ENCODE data around the gene OR10T2. TPM values are rescaled to one million over a fixed set of nuclear protein-coding genes. Genes with fewer than 3 reads are reported as not detected.
"Not testable (repeated sequence)": the region's sequence is repeated elsewhere in the genome, so short reads cannot be mapped to it uniquely, and the experiment has no call there.

Gene OR10T2
- total RNA-seq = not detected
- not detected for polyA plus RNA-seq (ENCODE audit: insufficient read length in 2 of 2)
- long read RNA-seq, donor 1 = 0 reads
- long read RNA-seq, donor 2 = 0 reads
- long read RNA-seq, donor 3 = 0 reads
- long read RNA-seq, donor 4 = 0 reads

- H3K4me1 ChIP-seq (ENCODE audit: control insufficient read depth, insufficient read depth, low read length) = no peaks in the 10 kb centered on the region
- 88% methylated on average over 2 of the region's 5 CpGs for WGBS (ENCODE audit: insufficient coverage)
- H3K4me3 ChIP-seq (ENCODE audit: low read depth, low read length) = no peak within 1 kb of the TSS
- H3K9me3 ChIP-seq (ENCODE audit: control insufficient read depth, insufficient read depth, low read length) = no peaks in the 10 kb centered on the region
- DNase-seq (ENCODE audit: low read depth in 4 of 6, low spot score in 6 of 6) = no peak
- no peak within 1 kb of the TSS for H3K27ac ChIP-seq (ENCODE audit: low read depth, low read length)
- H3K27me3 ChIP-seq (ENCODE audit: control insufficient read depth, insufficient read depth, low read length) = no peaks in the 10 kb centered on the region
- H3K36me3 ChIP-seq (ENCODE audit: control insufficient read depth, insufficient read depth, low read length) = no peaks in the 10 kb centered on the region
Observed at GRCh38 chr1:158398818-158399514, at the start of gene OR10T2. Gene OR10T2, minus strand, starts transcription at chr1:158399466. Its CDS starts 0 bp downstream, at chr1:158399466.

- WGBS (ENCODE audit: insufficient coverage) = 77% methylated on average over 2 of the region's 4 CpGs
- H3K4me1 ChIP-seq (ENCODE audit: control insufficient read depth, insufficient read depth, low read length) = no peaks in the 10 kb centered on the region
- H3K27ac ChIP-seq (ENCODE audit: low read depth, low read length) = no peak overlapping the region
- no peaks in the 10 kb centered on the region for H3K36me3 ChIP-seq (ENCODE audit: control insufficient read depth, insufficient read depth, low read length)
- no peak for DNase-seq (ENCODE audit: low read depth in 4 of 6, low spot score in 6 of 6)
- no peaks in the 10 kb centered on the region for H3K9me3 ChIP-seq (ENCODE audit: control insufficient read depth, insufficient read depth, low read length)
- H3K27me3 ChIP-seq (ENCODE audit: control insufficient read depth, insufficient read depth, low read length) = no peaks in the 10 kb centered on the region
- no peak overlapping the region for H3K4me3 ChIP-seq (ENCODE audit: low read depth, low read length)
Observed at GRCh38 chr1:158445376-158445775, 46.1 kb upstream of the OR10T2 start.

GRCh38 chr1:158434741-158435140 lies 35.5 kb upstream of the OR10T2 start:
- Histone ChIP-seq H3K4me3 (ENCODE audit: low read depth, low read length) (no peak overlapping the region), H3K9me3 (ENCODE audit: control insufficient read depth, insufficient read depth, low read length) (no peaks in the 10 kb centered on the region), H3K27ac (ENCODE audit: low read depth, low read length) (no peak overlapping the region), H3K36me3 (ENCODE audit: control insufficient read depth, insufficient read depth, low read length) (no peaks in the 10 kb centered on the region), H3K4me1 (ENCODE audit: control insufficient read depth, insufficient read depth, low read length) (no peaks in the 10 kb centered on the region), H3K27me3 (ENCODE audit: control insufficient read depth, insufficient read depth, low read length) (no peaks in the 10 kb centered on the region)
- WGBS (ENCODE audit: insufficient coverage) = 59% methylated on average over 3 of the region's 3 CpGs
- DNase-seq (ENCODE audit: low read depth in 4 of 6, low spot score in 6 of 6) = no peak

- not testable (repeated sequence) for H3K27ac ChIP-seq (ENCODE audit: low read depth, low read length); DNase-seq (ENCODE audit: low read depth in 4 of 6, low spot score in 6 of 6); H3K27me3 ChIP-seq (ENCODE audit: control insufficient read depth, insufficient read depth, low read length); H3K4me1 ChIP-seq (ENCODE audit: control insufficient read depth, insufficient read depth, low read length); H3K9me3 ChIP-seq (ENCODE audit: control insufficient read depth, insufficient read depth, low read length); H3K4me3 ChIP-seq (ENCODE audit: low read depth, low read length); H3K36me3 ChIP-seq (ENCODE audit: control insufficient read depth, insufficient read depth, low read length)
- WGBS (ENCODE audit: insufficient coverage) = 74% methylated on average over 3 of the region's 3 CpGs
Observed at GRCh38 chr1:158430163-158430562, 30.9 kb upstream of the OR10T2 start.

- no peaks in the 10 kb centered on the region for H3K4me1 ChIP-seq (ENCODE audit: control insufficient read depth, insufficient read depth, low read length)
- H3K27me3 ChIP-seq (ENCODE audit: control insufficient read depth, insufficient read depth, low read length) = no peaks in the 10 kb centered on the region
- no CpG with 5 or more reads among the region's 1 CpG for WGBS (ENCODE audit: insufficient coverage)
- H3K9me3 ChIP-seq (ENCODE audit: control insufficient read depth, insufficient read depth, low read length) = peaks cover 3% of the 10 kb centered on the region
- H3K36me3 ChIP-seq (ENCODE audit: control insufficient read depth, insufficient read depth, low read length) = no peaks in the 10 kb centered on the region
- H3K27ac ChIP-seq (ENCODE audit: low read depth, low read length) = no peak within 1 kb of the TSS
- H3K4me3 ChIP-seq (ENCODE audit: low read depth, low read length) = no peak within 1 kb of the TSS
- no peak for DNase-seq (ENCODE audit: low read depth in 4 of 6, low spot score in 6 of 6)
Observed at GRCh38 chr1:158426137-158426536, 26.9 kb upstream of the OR10T2 start, which contains the start of gene OR10K2. Gene OR10K2, minus strand, starts transcription at chr1:158426237. Its CDS starts 5,371 bp downstream, at chr1:158420866.

GRCh38 chr1:158425027-158425426 lies 25.8 kb upstream of the OR10T2 start:
- Histone ChIP-seq H3K4me1 (ENCODE audit: control insufficient read depth, insufficient read depth, low read length) (no peaks in the 10 kb centered on the region), H3K4me3 (ENCODE audit: low read depth, low read length) (no peak overlapping the region), H3K27ac (ENCODE audit: low read depth, low read length) (no peak overlapping the region), H3K27me3 (ENCODE audit: control insufficient read depth, insufficient read depth, low read length) (no peaks in the 10 kb centered on the region), H3K36me3 (ENCODE audit: control insufficient read depth, insufficient read depth, low read length) (no peaks in the 10 kb centered on the region), H3K9me3 (ENCODE audit: control insufficient read depth, insufficient read depth, low read length) (peaks cover 3% of the 10 kb centered on the region)
- no peak for DNase-seq (ENCODE audit: low read depth in 4 of 6, low spot score in 6 of 6)

- DNase-seq (ENCODE audit: low read depth in 4 of 6, low spot score in 6 of 6) = no peak
- no peak overlapping the region for H3K27ac ChIP-seq (ENCODE audit: low read depth, low read length)
- peaks cover 2% of the 10 kb centered on the region for H3K9me3 ChIP-seq (ENCODE audit: control insufficient read depth, insufficient read depth, low read length)
- no peaks in the 10 kb centered on the region for H3K36me3 ChIP-seq (ENCODE audit: control insufficient read depth, insufficient read depth, low read length)
- H3K27me3 ChIP-seq (ENCODE audit: control insufficient read depth, insufficient read depth, low read length) = no peaks in the 10 kb centered on the region
- H3K4me3 ChIP-seq (ENCODE audit: low read depth, low read length) = no peak overlapping the region
- H3K4me1 ChIP-seq (ENCODE audit: control insufficient read depth, insufficient read depth, low read length) = no peaks in the 10 kb centered on the region
Observed at GRCh38 chr1:158422212-158422611, 22.9 kb upstream of the OR10T2 start.

- H3K27ac ChIP-seq (ENCODE audit: low read depth, low read length) = no peak overlapping the region
- no peaks in the 10 kb centered on the region for H3K27me3 ChIP-seq (ENCODE audit: control insufficient read depth, insufficient read depth, low read length)
- no peak for DNase-seq (ENCODE audit: low read depth in 4 of 6, low spot score in 6 of 6)
- H3K36me3 ChIP-seq (ENCODE audit: control insufficient read depth, insufficient read depth, low read length) = no peaks in the 10 kb centered on the region
- H3K4me3 ChIP-seq (ENCODE audit: low read depth, low read length) = no peak overlapping the region
- H3K9me3 ChIP-seq (ENCODE audit: control insufficient read depth, insufficient read depth, low read length) = no peaks in the 10 kb centered on the region
- no peaks in the 10 kb centered on the region for H3K4me1 ChIP-seq (ENCODE audit: control insufficient read depth, insufficient read depth, low read length)
Observed at GRCh38 chr1:158417586-158417985, 18.3 kb upstream of the OR10T2 start.

GRCh38 chr1:158414651-158415345 lies 15.5 kb upstream of the OR10T2 start:
- no peaks in the 10 kb centered on the region for H3K27me3 ChIP-seq (ENCODE audit: control insufficient read depth, insufficient read depth, low read length)
- no peaks in the 10 kb centered on the region for H3K36me3 ChIP-seq (ENCODE audit: control insufficient read depth, insufficient read depth, low read length)
- WGBS (ENCODE audit: insufficient coverage) = 86% methylated on average over 1 of the region's 4 CpGs
- H3K27ac ChIP-seq (ENCODE audit: low read depth, low read length) = no peak overlapping the region
- DNase-seq (ENCODE audit: low read depth in 4 of 6, low spot score in 6 of 6) = no peak
- H3K9me3 ChIP-seq (ENCODE audit: control insufficient read depth, insufficient read depth, low read length) = no peaks in the 10 kb centered on the region
- H3K4me3 ChIP-seq (ENCODE audit: low read depth, low read length) = no peak overlapping the region
- H3K4me1 ChIP-seq (ENCODE audit: control insufficient read depth, insufficient read depth, low read length) = no peaks in the 10 kb centered on the region

GRCh38 chr1:158407092-158407491 lies 7.8 kb upstream of the OR10T2 start:
- DNase-seq (ENCODE audit: low read depth in 4 of 6, low spot score in 6 of 6) = no peak
- Histone ChIP-seq H3K9me3 (ENCODE audit: control insufficient read depth, insufficient read depth, low read length) (no peaks in the 10 kb centered on the region), H3K27me3 (ENCODE audit: control insufficient read depth, insufficient read depth, low read length) (no peaks in the 10 kb centered on the region), H3K4me3 (ENCODE audit: low read depth, low read length) (no peak overlapping the region), H3K36me3 (ENCODE audit: control insufficient read depth, insufficient read depth, low read length) (no peaks in the 10 kb centered on the region), H3K4me1 (ENCODE audit: control insufficient read depth, insufficient read depth, low read length) (no peaks in the 10 kb centered on the region), H3K27ac (ENCODE audit: low read depth, low read length) (no peak overlapping the region)
- WGBS (ENCODE audit: insufficient coverage) = 93% methylated on average over 3 of the region's 5 CpGs
